ENCODE results near the gene POLR1A.

Gene POLR1A

GRCh38 chr2:86036669-86037138 lies 69.0 kb downstream of the POLR1A start:
- DNase-seq, result no peak

GRCh38 chr2:86035883-86036668 lies 69.6 kb downstream of the POLR1A start:
- peak; percentile 89 for DNase-seq

GRCh38 chr2:86035376-86035882 lies 70.3 kb downstream of the POLR1A start:
- no peak for DNase-seq

GRCh38 chr2:86033751-86034692 lies 71.7 kb downstream of the POLR1A start:
- no peak for DNase-seq

- DNase-seq, result no peak
Observed at GRCh38 chr2:86032861-86033595, 72.7 kb downstream of the POLR1A start.

GRCh38 chr2:86031606-86032005 lies 74.1 kb downstream of the POLR1A start:
- DNase-seq, result no peak

- no peak for DNase-seq
Observed at GRCh38 chr2:86031151-86031550, 74.5 kb downstream of the POLR1A start.

GRCh38 chr2:86029873-86030272 lies 75.8 kb downstream of the POLR1A start:
- no peak for DNase-seq

- DNase-seq, result no peak
Observed at GRCh38 chr2:86028766-86029381, 76.8 kb downstream of the POLR1A start.

GRCh38 chr2:86027922-86028765 lies 77.5 kb downstream of the POLR1A start:
- DNase-seq, result no peak

- no peak for DNase-seq
Observed at GRCh38 chr2:86027196-86027921, 78.3 kb downstream of the POLR1A start.

GRCh38 chr2:86026744-86027065 lies 79.0 kb downstream of the POLR1A start:
- no peak for DNase-seq

GRCh38 chr2:86025976-86026743 lies 79.5 kb downstream of the POLR1A start:
- no peak for DNase-seq

- DNase-seq, result no peak
Observed at GRCh38 chr2:86025229-86025820, 80.4 kb downstream of the POLR1A start.

GRCh38 chr2:86023366-86023712 lies 82.3 kb downstream of the POLR1A start:
- no peak for DNase-seq

GRCh38 chr2:86022661-86023365 lies 82.9 kb downstream of the POLR1A start:
- no peak for DNase-seq

GRCh38 chr2:86021396-86022378 lies 84.0 kb downstream of the POLR1A start:
- DNase-seq, result no peak

GRCh38 chr2:86020984-86021383 lies 84.7 kb downstream of the POLR1A start:
- no peak for DNase-seq

Data from NCI-H1092 treated with DMSO at 0.1 percent for 48 hours (cell line).